Stimulated activated CD8-positive, alpha-beta memory T cell treated with anti-CD3 and anti-CD28 coated beads, Interleukin-15, amount 100 ng/mL, for 24 hours (primary cell): ENCODE data around the gene MYEOV.

Experiments
- DNase-seq: peaks from one replicate; pipeline ENCODE4 v3.0.0-alpha.2; 2020; ENCODE audit warnings: low read depth

The MYEOV gene

GRCh38 chr11:69343401-69344321, 49.7 kb downstream of the MYEOV start:
- DNase-seq: no peak

GRCh38 chr11:69344570-69345145, 50.7 kb downstream of the MYEOV start:
- DNase-seq: no peak
